ENCODE results near the gene MYH15.
A peak's percentile ranks its signal among the peaks of the same experiment; 100 is the strongest.
"Not testable (repeated sequence)": the region's sequence is repeated elsewhere in the genome, so short reads cannot be mapped to it uniquely, and the experiment has no call there.

Gene MYH15

DNA sequence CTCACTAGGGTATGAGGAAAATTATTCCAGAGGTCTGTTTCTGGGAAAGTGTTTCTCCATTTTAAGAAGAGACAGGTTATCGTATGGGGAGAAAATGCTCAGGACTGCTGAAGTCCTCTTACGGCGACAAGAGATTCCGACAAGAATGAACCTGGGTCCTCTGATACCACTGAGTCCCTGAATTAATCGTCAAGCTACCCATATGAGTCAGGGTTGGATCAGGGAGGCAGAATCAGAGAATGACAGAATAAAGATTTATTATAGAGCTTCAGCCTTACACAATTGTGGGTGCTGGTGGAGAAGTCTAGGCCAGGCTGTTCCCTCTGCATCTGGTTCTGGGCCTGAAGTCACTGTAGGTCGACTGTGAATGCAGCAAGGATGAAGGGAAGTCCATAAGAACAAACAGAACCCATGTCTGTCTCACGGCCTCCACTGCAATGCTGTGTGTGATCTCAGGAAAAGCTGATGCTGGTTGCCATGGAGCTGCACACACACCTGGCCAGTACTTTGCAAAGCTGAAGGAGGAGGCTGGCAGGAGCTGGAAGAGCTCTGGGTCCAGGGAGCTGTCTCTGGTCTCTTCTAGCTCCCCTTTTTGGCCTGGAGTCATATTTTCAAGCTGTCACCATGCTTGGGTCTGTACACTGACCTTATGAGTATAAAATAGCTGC, 130.1 kb downstream of the MYH15 start:
- DNase-seq, result peak; percentile 12

DNA sequence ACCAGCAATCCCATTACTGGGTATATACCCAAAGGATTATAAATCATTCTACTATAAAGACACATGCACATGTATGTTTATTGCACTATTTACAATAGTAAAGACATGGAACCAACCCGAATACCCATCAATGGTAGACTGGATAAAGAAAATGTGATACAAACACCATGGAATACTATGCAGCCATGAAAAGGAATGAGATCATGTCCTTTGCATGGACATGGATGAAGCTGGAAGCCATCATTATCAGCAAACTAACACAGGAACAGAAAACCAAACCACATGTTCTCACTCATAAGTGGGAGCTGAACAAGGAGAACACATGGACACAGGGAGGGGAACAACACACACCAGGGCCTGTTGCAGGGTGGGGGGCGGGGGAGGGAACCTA, 131.4 kb downstream of the MYH15 start:
- DNase-seq, result not testable (repeated sequence)

DNA sequence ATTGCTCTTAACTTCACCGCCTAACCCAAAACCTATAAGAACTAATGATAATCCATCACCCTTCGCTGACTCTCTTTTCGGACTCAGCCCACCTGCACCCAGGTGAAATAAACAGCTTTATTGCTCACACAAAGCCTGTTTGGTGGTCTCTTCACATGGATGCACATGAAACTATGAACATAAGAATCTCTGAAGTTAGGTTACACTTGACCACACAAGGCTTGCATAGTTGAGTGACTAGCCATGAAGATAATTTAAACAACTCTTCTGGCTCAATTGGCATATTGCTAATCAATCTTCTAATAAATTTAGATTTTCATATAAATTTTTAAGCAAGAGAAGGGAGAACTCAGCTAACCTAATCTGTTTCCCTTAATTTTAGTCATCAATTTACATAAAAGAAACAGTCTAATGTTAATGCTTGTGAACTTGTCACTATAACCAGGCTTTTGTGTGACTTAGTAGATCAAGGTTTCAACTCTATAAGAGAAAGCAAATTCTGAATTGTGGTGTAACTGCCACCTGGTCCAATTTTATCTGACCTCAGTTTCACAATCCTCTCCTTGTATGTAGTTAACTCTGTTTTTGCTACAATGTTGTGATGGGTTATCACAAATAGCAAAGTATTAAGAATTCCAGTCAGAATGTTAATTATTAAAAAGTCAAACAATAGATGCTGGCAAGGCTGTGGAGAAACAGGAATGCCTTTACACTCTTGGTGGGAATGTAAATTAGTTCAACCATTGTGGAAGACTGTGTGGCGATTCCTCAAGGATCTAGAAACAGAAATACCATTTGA, 132.0 kb downstream of the MYH15 start:
- DNase-seq, result no peak

DNA sequence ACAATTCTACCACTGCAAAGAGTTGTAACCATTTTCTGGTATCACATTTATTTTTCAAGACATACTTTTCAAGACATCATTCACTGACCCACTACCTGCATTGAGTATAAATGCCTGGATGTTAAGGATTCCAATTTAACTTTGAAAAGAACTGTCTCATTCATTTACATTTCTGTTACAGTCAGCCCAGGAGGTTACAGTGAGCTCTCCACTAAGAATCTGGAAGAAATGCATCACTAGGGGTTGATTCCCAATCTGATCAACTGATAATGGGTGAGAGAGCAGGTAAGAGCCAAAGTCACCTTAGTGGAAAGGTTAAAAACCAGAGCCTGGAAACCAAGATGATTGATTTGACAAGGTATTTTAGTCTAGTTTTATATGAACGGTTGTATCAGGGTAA, 133.0 kb downstream of the MYH15 start:
- DNase-seq, result no peak

DNA sequence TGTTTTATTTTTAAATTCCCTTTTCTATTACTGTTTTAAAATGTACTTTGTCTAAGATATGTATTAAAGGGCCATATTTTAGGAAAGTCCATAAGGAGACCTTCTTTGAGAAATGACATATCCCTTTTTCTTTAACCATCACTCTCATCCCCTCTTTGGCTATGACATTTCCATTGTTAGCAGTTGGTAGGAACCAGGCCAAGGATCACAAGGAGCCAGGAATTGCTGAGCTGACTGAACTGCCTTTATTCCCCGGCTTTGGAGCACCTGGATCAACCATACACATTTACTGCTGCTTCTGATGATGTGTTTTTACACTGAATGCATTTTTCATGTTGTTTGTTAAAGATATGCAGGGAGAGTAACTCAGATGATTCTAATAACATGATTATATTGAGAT, 134.4 kb downstream of the MYH15 start:
- DNase-seq, result no peak

DNA sequence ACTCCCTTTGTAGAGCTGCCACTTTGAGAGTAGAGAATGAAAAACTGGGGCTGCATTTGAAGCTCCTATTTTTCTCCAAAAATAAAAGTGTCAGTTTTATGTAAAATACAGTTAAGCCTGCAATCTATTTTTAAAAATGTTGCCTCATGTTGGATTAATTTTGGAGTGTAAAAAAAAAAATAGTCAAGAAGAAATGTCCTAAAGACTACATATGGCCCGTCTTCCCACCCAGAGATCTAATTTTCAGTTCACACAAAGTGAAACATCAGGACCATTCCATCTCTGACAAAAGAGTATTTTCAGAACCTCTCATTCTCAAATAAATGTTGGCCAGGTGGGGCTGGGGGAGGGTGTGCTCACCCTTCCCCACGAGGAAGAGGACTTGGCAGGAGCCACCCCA, 151.4 kb downstream of the MYH15 start:
- no peak for DNase-seq

DNA sequence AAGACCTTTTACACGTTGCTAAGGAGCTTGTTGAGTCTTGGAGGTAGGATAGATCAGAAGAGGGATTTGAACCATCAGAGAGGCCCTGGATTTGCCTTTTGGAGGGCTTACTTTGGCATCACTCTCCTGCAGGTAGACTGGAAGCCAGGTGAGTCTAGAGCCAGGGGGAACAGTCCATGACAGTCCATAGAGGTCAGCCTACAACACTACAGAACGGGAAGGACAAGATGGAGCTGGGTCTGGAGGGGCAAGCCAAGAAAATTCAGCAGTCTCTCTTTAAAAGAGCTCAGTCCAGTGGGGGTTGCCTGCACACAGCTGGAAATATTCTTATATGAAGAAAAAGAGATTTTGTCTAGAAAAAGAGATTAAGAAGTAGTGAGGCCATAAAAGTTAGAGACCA, 153.4 kb downstream of the MYH15 start:
- DNase-seq, result no peak

DNA sequence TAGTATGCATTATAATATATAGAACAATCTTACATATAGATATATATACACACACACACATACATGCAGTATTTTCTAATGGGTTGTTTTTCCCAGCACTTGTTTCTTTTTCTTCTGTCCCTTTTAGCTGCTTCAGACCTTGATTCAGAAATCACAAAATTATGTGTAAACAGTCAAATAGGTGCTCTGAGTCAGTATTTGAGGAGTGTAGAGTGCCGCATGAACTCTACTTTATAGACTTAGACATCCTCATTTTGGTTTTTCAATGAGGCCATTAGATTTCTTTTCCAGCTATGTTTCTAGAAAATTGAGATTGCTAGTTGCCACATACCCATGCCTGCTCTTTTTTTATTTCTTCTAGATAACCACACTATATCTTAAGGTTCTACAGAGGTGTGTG, 155.8 kb downstream of the MYH15 start:
- DNase-seq, result no peak

DNA sequence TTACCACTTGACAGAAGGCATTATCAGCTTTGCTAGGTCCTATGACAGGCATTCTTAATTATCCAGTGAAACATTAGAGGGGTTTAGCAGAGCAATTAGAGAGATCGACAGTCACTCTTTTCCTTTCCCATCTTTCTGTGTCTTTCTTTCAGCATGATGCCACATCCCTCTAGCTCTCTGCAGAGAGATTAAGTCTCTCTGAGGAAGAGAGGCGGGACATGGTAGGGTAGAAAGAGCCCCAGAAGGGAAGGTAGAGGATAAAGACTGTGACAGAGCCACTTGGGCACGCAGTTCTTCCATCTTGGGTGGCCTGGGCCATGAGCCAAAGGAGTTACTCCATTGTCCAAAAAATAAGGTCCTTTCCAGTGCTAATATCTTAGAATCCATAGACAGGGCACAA, 158.2 kb downstream of the MYH15 start:
- no peak for DNase-seq

DNA sequence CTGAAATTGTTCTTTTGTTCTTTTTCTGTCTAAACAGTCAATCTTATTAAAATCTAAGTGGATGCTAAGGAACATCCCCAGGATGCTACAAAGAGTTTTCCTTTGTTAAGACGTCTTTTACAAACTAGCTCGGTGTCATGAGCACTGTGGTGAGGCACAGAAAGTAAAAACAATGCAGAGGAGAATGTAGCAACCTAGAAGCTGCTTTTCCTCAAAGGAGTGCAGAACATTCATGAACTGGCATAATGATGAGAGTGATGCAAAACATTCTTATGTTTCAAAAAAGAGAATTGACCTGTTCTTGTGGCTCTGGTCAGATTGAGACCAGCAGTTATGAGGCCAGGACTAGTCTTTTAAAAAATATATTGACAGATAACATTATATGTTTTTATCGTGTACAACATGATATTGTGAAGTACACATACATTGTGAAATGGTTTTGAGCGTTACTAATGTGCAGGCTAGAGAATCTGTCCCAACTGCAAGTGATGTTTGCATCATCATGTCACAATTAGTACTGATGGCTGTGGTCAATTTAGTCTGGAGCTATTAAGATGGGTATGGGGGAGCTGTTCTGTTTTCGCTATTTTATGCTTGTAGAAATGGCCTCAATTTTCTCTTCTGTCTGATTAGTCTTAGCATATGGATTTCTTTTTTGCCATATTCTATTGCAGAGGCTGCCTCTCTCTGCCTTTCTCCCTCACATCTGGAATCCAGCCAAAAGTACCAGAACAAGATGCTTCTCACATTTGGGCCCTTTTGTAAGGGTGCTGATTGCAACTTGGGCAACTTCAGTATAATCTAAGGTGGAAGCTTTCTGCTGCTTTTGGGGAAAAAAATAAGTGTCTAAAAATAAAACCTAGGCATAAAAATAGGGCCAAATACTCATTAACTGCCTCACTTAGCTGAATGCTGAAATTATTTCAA, 163.8 kb downstream of the MYH15 start:
- no peak for DNase-seq

DNA sequence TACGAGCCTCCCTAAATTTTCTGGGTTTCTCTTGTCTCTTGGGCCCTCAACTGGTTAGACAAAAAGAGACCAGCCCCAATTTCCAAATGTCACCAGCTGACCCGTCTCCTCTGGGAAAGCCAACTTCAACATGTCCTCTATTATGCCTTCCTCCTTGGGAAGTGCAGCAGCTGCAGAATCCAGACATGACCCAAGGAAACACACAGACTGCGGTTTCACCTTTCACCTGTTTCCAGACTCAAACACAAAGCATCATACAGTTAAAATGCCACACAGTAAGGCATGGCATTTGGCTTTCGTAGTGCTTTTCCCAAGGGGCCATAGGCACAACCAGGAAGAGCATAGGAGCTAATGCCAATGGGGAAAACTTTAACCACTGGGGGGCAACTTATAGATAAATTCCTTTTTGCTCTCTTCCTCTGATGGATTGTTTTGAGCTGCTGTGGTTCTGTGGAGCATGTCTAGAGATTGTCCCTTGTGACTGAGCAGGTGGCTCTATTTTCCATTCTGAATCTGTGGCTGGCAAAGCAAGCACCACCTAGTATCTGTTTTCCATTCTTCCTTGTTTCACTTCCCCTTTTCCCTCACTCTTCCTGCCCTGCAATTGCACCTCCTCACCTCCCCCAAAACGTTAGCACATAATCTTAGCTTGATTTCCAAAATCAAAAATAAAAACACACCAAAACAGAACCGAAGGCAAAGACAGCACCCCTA, 164.7 kb downstream of the MYH15 start:
- no peak for DNase-seq

DNA sequence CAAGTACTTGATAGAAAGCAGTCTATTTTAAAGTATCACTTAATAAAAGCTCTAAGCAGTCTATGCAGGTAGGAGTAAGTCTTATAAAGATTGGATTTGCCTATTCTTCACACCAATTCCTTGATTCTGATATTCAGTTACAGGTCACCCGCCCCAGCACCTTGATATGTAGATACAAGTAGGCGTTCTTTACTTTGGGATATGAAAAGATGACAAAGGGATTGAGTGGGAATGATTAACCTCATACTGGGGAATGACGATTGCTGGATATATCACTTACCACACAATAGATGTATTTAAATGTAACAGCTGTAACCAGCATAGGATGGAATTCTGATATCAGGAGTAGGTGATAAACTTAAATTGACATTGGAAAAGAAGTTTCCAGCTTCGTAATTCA, 166.9 kb downstream of the MYH15 start:
- no peak for DNase-seq

DNA sequence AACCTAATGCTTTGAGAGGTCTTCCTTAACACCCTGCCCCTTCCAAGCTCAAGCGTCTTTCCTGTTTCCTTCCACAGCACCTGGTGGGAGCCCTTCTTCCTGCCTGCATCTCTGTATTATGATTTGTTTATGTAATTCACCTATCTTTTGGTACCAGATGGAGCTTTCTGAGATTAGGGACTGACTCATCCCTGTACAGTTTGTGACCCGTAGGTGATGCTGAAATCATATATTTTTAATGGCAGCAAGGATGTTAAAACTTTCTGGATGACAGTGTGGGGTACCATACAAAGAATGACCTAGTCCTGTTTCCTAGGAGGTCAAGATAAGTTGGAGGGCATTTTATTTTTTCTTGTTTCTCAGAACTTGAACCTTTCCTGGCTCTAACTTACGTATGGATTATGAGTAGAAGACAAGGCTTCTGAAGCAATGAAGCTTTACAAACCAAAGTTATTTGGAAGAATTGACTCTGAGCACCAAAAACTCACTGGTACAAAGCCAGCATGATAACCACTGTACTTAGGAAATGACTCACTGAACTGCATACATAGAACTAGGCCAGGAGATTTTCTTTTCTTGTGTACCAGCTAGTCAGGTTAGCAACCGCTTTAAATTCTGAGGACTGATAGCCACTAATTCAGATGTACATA, 167.4 kb downstream of the MYH15 start:
- no peak for DNase-seq

DNA sequence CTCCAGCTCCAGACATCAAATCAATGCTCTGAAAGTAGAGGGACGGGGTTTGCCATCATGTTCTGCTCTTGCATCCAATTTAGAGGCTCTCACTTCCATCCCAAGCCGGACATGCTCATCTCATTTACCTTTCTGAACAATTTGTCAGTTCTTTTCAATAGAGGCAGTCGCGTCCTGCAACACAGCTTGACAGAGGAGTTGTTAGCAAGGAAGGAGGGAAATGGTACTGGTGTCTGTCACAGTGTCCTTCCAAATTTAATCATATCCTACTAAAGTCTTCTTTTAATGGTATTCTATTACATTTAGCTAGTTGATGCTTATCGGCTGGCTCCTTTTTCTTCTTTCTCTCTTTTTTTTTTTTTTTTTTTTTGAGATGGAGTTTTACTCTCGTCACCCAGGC, 168.5 kb downstream of the MYH15 start:
- no peak for DNase-seq

DNA sequence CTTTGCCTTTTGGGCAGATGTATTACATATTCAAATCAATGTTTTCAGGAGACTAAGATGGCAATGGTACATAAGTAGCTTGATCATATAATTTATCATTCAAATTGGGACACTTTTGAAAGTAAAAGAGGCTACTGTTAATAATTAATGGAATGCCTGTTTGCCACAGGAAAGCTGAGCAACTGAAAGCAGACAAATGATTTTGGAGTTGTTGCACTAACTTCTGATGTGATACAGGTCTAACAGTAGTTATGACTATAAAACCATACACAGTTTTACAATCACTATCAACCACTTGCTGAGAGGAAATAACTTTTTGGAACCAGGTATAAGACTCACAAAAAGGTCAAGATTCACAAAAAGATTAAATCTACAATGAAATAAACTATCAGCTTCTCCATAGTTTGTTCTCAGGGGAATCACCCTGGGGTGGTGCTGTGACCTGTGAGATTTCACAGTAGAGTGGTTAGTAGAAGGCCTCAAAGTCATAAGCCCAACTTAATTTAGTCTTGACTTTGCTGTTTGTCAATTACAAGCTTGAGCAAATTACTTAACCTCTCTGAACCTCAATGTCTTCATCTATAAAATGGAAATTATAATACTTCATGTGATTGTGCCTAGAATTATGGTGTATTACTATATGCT, 171.4 kb downstream of the MYH15 start:
- no peak for DNase-seq

DNA sequence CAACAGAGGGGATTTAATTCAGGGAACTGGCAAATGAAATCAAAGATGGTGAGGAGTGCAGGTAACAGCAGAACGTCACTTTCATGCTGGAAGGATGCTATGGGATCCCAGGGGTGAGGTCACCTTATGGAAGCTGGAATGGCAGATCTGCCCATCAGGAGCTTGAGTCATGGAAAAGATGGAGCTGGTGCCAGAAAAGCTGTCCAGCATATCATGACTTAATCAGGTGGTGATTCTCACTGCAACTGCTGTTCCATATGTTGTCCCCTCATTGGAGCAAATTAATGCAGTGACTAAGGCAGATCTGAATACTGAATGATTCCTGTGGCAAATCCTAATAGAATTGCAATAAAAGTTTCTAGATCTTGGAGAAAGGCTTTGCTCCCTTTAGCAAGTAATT, 175.7 kb downstream of the MYH15 start:
- DNase-seq, result no peak

DNA sequence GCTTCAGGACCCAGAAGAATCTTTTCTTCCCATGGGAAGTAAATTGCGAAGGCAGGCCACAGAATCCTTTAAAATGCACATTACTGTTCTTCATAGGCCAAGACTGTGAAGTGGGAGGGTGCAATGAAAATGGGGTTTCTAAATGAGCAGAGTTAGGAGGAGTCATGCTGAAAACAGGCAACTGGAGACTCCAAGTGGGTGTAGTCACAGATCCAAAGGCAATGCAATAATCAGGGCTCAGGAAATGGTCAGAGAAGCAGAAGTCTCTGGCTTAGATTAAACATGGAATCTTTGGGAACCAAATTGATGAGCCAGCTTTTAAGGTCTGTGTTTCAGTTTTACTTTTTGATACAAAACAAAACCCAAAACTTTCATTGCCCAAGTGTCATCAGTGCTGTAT, 176.4 kb downstream of the MYH15 start:
- DNase-seq, result no peak

DNA sequence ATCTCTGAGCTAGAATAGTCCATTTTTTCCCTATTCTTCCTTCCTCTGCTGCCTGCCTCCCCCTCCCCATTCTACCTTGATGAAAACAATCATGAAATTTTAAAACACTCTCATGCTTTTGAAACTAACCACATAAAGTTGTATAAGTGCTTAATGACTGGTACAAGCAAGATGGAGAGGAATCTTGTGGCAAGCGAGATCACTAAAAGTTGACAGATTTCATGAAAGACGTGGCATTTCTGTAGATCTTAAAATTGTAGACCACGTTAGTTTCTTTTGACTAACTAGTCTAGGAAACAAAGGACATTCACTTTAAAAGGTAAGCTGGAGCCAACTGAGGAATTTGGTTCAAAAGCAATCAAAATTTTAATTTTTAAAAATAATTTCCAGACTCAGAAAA, 178.6 kb downstream of the MYH15 start:
- no peak for DNase-seq
